Eye (tissue), 1 donor: ENCODE results near the gene TUBGCP6.
A peak's percentile ranks its signal among the peaks of the same experiment; 100 is the strongest.

Experiments
- DNase-seq: peaks from one replicate; pipeline ENCODE4 v3.0.0-alpha.2; 2015

Gene TUBGCP6

DNA sequence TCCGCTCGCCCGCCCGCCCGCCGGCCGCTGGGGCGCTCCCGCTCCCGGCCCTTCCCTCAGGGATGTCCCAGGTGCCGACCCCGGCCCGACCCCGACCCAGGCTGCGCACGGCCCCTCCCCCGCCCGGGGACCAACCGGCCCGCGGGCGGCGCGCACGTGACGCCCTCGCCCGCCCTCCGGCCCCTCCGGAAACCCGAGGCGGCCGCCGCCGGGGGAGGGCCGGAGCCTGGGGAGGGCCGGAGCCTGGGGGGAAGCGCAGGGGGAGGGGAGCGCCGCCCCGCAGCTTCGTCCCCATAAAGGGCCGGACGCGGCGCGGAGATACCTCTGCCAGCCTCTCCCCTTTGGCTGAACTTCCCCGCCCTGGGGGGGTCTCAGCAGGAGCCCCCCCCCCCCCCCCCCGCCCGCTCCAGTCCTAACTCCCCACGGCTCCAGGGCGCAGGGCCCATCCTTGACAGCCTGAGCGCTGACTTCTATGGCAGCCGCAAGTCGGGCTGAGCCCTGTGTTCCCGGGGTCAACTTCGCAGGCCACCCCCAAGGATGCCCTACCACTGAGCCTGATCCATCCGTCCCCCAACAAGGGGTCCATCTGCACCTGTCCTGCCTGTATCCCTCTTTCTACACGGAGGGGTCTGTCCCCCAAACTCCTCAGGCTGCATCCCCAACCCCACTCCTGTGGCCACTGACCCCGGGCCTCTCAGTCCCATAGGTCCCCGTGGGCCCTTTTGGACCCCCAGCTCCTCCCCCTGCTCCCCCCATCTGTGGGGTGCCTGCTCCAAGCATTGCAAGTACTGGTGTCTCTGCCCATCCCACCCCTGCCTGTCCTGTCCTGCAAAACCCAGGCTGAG lies 17.0 kb upstream of the TUBGCP6 start, which contains the start of gene MAPK12:
TSS of gene MAPK12 (minus strand) at position 69 of the 845 bp plus-strand sequence. CDS start 174 bp downstream, outside the sequence.
- DNase-seq = peak; percentile 57

DNA sequence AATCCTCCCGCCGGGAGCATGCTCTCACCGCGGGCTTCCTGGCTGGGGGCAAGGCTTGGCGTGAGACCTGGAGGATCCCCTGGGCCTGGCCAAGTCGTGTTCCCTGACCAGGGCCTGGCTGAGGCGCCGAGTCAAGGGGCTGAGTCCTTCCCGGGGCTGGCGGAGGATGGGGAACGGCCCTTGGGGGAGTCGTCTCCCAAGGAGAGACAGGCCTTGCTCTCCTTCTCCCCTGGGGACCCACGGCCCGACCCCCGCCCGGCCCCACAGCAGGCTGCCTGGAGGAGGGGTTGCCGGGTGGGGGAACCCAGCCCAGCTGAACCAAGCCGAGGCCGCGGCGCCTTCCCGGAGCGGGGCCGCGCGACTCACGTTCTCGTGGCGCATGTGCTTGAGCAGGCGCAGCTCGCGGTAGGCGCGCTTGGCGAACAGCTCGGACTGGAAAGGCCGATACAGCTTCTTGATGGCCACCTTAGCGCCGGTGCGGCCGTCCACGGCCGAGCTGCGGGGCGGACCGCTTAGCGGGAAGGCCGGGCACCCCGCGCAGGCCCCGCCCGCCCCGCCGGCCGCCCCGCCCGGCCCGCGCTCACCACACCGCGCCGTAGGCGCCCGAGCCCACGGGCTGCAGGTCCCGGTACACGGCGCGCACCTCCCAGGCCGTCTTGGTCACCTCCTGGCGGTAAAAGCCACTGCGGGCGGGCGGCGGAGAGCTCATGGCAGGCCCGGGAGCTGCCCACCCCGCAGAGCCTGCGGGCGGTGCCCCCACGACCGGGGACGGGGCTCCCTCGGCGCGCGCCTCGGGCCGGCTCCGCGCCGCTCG lies 16.2 kb upstream of the TUBGCP6 start:
- DNase-seq = peak; percentile 72

DNA sequence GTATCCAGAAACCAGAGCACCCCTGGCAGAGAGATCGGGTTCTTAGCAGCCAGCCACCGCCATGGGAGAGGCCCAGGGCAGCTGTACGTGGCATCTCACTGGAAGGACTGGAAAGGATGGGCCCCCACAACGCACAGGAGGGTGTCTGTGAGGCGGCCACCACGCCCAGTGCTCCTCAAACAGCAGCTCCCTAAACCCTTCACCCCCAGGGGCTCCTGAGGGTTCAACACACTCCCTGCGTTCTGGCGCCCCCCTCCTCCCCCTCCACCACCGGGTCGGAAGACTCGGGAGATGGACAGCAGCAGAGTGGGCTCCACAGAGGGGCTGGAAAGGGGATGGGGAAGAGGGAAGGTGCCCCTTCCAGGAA lies 15.6 kb upstream of the TUBGCP6 start:
- DNase-seq = no peak

DNA sequence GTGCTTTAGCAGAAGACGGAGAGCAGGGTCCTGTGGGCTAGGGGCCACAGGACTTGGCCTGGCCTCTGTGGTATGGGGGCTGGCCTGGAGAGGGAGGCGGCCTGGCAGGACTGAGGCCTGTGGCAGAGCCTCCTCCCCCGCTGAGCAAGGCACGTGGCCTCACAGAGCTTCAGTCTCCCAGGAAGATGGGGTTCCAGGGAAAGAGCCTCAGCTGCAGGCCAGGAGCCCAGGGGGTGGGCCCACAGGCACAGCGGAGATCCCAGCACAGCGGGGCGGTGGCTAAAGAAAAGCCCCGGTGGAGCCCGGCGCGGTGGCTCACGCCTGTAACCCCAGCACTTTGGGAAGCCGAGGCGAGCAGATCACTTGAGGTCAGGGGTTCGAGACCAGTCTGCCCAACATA lies 14.5 kb upstream of the TUBGCP6 start:
- DNase-seq = no peak

DNA sequence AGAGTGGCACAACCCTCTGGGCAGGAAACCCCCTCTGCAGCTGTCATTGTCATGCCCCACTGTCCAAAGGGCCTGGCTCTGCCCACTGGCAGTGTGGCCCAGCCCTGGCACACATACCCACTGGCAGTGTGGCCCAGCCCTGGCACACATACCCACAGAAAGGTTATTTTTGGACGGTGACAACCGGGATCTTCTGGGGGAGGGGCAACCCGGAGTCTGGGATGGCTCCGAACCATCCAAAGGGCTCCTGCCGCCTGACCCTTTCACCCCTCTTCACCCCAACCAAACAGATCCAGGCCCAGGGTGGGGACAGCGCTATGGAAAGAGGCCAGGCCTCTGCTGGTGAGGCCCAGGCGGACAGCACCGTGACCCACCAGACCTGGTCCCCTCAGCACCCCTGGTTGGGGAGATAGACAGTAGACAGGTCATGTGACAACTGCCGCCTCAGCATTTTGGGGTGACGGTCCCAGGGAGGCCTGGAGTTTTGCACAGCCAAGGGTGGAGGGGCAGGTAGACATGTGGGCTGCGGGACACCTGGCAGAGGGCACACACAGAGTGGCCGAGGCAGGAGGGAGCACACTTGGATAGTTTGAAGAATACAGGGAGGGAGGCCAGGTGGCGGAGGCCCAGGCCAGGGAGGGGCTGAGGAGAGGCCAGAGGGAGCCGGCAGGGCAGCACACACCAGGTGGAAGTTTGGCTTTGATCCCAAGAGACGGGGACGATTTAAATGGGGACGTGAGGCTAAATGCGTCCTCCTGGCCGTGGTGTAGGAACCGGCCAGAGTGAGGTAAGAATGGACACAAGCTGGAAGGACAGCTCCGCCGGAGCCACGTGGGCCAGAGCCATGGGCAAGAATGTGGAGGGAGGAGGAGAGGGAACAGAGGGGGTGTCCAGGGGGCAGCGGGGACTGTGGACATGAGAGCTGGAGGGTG lies 13.8 kb upstream of the TUBGCP6 start:
- DNase-seq = no peak

DNA sequence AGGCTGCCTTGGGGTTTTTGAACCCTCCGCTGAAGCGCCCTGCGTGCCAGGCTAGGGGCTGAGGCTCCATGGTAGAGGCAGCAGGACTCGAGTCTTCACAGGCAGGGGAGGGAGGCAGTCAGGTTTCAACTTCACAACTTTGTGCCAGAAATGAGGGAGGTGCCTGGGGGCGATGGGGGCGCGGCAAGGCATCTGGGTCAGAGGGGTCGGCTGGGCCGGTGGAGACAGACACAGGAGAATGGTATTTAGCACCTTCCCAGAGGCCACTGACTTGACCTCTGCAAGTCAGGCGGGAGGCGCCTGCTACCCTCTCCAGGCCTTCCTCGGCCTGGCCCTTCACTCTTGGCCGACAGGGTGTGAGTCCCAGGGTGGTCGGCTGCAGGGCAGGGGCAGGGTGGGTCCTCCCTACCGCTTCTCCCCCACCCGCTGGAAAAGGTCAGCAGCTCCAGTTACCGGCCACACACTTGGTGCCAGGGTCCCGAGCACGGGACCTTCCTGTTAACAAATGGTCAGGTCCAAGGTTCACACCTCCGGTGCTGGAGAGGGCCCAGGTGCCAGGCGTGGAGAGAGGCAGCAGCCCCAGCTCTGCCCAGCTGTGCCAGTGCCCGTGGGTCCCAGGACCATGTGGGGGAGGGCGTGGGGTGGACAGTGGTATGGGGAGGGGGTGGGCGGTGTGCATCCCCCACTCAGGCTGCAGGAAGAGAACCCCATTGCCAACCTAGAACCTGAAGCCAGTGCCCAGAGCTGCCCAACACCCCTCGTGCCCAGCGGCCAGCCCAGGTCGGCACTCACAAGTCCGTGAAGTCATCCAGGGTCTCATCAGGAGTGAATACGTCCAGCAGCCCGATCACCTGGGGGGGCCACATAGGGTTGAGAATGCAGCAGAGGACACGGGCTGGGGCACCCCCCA lies 12.9 kb upstream of the TUBGCP6 start:
- DNase-seq = no peak

DNA sequence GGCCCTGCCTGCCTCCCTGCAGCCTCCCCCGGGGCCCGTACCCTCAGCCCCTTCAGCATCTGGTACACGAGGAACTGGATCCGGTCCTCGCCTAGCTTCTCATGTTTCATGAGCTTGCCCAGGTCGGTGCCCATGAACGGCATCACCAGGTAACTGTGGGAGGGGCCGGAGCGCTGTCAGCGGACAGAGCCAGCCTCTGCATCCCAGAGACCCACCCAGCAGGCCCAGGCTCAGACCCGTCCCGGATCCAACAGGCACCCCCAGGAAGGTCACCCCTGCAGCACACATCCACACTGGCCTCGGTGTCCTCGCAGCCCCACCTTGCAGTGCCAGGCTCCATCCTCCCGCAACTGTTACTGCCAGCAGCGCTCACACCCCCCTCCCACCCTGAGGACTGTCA lies 12.2 kb upstream of the TUBGCP6 start:
- no peak for DNase-seq

DNA sequence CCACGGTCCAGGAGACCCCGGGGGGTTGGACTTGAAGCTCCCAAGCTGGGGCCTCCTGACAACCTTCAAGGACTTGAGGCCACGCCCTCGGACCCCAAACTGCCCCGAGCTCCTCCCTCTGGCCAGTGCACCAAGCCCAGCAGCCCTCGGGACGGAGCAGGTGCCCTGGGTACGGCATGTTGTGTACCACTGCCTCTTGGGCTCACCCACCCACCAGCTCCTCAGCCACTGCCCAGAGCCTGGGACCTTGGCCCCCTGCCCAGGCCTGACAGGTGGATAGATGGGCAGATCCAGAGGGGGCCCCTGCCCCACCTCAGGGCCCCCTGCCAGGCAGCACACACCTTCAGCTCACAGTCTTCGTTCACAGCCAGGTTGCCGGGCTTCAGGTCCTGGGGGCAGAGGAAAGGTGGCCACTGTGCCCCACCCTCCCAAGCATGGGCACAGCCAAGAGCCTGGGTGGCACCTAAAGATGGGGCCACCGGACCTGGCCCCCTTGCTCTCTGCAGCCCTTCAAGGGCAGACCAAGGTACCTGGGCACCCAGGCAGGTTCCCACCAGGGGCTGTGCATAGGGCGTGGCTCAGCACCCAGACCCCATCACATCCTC lies 11.5 kb upstream of the TUBGCP6 start:
- DNase-seq = no peak

DNA sequence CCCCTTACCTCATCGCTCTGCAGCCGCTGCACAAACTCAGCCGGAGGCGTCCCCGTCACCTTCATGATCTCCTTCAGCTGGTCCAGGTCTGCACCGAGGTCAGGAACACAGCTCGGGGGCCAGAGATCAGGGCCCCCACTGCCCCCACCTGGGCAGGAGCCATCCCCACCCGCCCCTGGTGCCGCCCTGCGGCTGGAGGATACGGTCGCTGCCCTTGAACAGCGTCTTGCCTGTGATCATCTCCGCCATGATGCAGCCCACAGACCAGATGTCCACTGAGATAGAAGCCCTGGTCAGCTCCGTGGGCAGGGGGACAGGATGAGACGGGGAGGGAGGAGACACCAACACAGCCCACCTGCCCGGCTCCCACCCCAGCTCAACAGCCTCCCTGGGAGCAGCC lies 10.8 kb upstream of the TUBGCP6 start:
- no peak for DNase-seq

DNA sequence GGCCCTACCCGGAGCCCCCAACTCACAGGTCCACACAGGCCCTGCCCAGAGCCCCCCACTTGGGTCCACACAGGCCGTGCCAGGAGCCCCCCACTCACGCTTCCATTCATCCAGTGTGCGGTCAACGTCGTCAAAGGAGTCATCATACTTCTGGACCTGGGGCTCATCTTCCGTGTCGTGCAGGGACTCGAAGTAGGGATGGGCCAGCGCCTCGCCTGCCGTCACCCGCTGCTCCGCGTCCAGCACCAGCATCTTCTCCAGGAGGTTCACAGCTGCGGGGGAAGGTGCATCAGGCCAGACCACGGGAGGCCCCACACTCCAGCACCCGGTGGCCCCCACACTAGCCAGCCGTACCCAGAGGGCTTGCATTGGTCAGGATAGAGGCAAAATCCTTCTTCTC lies 10.3 kb upstream of the TUBGCP6 start:
- no peak for DNase-seq

DNA sequence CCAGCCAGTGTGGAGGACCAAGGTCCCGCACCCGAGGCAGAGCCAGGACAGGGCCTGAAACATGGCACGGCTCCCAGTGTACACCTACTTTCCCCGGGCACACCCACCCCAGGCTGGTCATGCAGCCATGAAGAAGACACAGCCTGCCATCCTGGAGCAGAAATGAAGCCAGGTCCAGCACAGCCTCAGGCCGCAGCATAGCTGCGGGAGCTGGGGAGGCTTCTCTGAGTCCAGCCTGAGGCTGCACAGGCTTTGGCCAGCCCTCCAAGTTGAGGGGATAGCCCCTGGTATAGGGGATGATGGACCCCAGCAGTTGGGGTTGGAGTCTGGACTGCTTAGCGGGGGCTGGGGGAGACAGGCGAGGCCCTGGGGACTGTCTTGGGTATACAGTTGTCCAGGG lies 9.1 kb upstream of the TUBGCP6 start:
- no peak for DNase-seq

DNA sequence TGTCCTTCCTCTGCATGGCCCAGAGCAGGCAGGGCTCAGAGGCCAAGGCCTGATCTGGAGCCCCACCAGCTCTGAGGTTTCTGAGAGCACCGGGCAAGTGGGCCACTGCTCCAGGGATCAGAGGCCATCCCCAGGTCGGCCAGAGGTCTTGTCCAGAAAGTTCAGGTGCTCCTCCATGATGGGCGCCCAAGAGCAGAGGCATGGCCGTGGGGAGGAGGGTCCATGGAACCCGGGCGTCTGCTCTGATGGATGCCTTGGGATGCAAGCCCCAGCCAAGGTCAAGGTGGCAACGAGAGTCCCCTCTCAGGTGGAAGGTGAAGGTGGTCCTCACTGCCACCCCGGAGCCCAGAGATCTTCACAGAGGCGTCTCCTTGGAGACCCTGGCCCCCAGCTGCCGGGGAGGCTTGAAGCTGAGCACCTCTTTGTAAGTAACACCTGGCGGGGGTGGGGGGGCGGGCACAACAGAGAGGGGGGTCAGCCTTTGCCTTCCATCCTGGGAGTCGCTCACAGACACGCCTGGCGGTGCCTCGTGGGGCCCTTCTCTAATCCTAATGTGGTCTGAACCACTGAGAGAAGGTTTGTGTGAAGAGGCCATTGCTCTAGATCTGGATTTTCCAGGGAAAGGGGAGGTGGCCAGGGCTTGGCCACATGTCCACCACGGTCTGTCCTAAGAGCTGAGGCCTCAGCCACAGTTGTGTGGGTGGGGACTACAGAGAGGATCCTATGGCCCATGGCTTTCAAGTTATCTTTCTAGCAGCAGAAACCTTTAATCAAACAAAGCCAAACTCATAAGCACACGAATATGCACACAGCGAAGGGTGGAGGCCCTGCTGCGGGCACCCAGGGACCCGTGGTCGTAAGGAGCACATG lies 8.5 kb upstream of the TUBGCP6 start:
- DNase-seq = no peak

DNA sequence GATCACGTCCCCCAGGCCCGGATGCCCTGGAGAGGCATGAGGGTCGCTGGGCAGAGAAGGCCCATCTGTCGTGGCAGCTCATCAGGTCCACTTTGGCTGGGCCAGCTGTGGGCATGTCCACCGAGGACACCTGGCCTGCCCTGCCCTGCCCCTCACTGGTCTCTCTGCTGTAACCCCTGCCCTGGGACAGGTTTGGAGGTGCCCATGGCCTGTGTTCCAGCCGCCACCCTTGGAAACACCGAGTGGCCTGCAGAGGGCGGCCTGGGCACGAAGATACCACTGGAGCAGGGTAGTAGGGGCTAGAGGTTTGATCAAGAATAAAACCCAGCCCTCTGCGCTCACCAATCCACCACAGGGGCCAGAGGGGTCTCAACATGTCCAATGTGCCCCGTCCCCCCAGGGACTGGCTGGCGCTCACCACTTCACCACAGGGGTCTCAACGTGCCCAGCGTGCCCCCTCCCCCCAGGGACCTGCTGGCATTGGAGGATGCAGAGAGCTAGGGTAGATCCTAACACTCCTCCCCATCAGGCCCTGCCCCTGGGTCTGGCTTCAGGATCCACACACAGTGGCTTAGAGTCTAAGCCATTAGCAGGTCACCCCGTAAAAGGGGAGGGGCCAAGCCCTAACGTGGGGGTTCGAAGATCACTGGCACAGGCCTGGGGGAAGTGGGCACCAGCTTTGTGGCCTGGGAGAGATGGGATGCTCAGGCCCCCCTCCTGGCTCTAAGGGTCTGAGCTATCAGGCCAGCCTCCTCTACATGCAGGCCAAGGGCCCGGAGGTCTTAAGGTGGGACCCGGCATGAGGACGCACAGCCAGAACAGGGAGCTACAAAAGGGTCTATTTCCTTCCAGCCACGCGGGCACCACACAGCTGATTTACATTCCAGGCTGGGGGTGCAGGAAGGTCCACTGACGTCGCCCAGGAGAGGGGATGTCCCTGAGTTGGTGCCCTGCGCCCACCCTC lies 7.5 kb upstream of the TUBGCP6 start:
- peak; percentile 75 for DNase-seq

DNA sequence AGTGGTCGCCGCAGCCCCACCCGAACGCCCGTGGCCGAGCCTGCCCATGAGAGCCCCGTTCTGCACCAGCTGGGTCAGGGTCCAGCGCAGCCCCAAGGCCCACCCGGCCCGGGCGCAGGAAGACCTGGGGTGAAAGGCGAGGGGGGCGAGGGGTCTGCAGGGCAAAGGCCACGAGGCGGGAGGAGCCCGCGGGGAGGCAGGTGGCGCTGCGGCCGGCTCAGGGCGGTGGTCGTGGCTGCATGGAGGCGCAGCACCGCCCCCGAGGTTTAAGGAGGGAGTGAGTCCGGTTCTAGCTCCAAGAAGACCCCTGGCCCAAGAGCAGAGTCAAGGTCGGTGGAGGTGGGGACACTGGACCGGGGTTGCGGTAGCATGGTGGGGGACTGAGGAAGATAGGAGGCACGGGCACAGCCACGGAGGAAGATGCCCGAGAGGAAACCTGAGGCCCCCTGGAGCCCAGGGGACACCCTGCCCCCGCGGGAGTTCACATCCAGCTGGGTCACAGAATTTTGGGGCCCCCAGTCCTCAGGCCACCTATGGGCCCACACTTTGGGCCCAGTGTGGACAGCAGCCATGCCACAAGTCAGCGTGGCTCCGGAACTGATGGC lies 6.8 kb upstream of the TUBGCP6 start:
- no peak for DNase-seq

DNA sequence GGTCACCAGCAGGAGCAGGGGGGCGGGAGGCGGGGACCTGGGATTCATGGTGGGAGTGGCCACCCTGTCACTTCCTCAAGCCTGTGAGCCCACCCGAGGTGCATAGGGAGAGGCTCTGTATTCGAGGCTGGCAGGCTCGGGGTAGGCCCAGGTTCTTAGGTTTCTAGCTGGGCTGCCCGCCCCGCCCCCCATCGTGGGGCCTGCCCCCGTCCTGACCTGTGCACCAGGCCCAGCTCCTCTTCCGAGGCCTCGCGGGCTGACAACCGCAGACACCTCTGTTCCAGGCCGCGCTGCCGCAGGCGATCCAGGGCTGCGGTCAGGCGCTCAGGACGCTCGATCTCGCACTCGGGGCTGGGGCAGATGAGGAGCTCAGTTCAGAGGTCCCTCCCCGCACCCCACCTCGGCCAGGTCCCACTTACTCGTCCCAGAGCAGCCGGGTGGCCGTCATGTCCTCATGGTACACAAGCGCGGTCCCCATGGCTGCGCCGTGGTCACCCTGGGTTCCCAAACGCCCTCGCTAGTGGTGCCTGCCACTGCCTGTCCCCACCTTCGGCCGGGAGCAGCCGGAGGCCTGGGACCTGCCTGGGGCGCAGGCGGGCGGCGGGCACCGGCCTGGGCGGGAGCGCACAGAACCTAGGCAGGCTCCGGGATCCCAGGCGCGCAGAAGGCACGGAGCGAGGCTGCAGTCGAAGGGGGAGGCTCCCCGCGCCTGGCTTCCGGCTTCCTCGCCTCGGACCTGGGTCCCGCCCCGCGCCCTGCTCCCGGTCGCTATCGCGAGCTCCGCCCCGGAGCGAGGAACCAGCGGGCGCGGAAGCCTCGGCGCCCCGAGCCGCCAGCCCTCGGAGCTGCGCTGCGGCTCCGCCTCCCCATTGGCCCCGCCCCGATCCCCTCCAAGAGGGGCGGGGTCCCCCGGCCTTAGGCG lies 6.0 kb upstream of the TUBGCP6 start, which contains the start of gene HDAC10:
TSS of gene HDAC10 (minus strand) at position 711 of the 922 bp plus-strand sequence. CDS start at position 478, 233 bp downstream.
- peak; percentile 87 for DNase-seq

DNA sequence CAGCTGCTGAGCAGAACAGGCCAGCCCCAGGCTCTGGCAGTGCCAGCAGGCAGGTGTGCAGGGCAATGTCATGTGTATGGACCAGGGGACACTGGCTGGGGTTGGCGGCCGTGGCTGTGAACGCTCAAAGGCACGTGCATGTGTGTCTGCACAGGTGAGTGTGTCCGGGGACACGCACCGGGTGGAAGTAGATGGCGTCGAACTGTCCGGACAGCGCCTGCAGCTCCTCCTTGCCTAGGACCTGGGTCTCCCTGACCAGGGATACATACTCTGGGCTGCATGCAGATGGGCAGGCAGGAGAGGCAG lies 5.4 kb upstream of the TUBGCP6 start:
- no peak for DNase-seq
